HEK293T (cell line): ENCODE measurements around the gene ADGRD1.

Experiments used
- ARNT ChIP-seq: fragments of 450-650 bp; IDR thresholded peaks from 2 replicates; pipeline ENCODE4 v1.6.1; 2017; ENCODE audit warnings: mild to moderate bottlenecking
- BHLHE40 ChIP-seq: fragments of 450-650 bp; IDR thresholded peaks from 2 replicates; pipeline ENCODE4 v1.6.1; 2016; ENCODE audit warnings: mild to moderate bottlenecking, moderate library complexity, borderline replicate concordance
- CTBP1 ChIP-seq: fragments of 450-650 bp; IDR thresholded peaks from 2 replicates; pipeline ENCODE4 v1.6.1; 2016; ENCODE audit warnings: borderline replicate concordance
- ELF4 ChIP-seq: fragments of 450-650 bp; IDR thresholded peaks from 2 replicates; pipeline ENCODE4 v1.6.1; 2017; ENCODE audit warnings: antibody characterized with exemption
- FOXA1 ChIP-seq: fragments of 450-650 bp; IDR thresholded peaks from 2 replicates; pipeline ENCODE4 v1.6.1; 2016; ENCODE audit warnings: mild to moderate bottlenecking
- FOXK2 ChIP-seq: fragments of 450-650 bp; IDR thresholded peaks from 2 replicates; pipeline ENCODE4 v1.6.1; 2016; ENCODE audit warnings: mild to moderate bottlenecking
- FOXM1 ChIP-seq: fragments of 450-650 bp; IDR thresholded peaks from 2 replicates; pipeline ENCODE4 v1.6.1; 2017; ENCODE audit warnings: mild to moderate bottlenecking, borderline replicate concordance
- LEF1 ChIP-seq: fragments of 450-650 bp; IDR thresholded peaks from 2 replicates; pipeline ENCODE4 v1.6.1; 2017; ENCODE audit warnings: mild to moderate bottlenecking, borderline replicate concordance
- PKNOX1 ChIP-seq: fragments of 450-650 bp; IDR thresholded peaks from 2 replicates; pipeline ENCODE4 v1.6.1; 2016
- SP1 ChIP-seq: fragments of 450-650 bp; IDR thresholded peaks from 2 replicates; pipeline ENCODE4 v1.6.1; 2017
- SUZ12 ChIP-seq: fragments of 450-650 bp; IDR thresholded peaks from 2 replicates; pipeline ENCODE4 v1.6.1; 2016; ENCODE audit warnings: mild to moderate bottlenecking
- TARDBP ChIP-seq: fragments of 450-650 bp; IDR thresholded peaks from 2 replicates; pipeline ENCODE4 v1.6.1; 2016
- ZNF384 ChIP-seq: fragments of 450-650 bp; IDR thresholded peaks from 2 replicates; pipeline ENCODE4 v1.6.1; 2016

- TF ChIP-seq FOXM1 (no peak), SP1 (no peak), FOXK2 (no peak), SUZ12 (no peak), TARDBP (no peak), CTBP1 (no peak), FOXA1 (no peak), ELF4 (no peak), BHLHE40 (no peak), ZNF384 (no peak), LEF1 (no peak), PKNOX1 (no peak), ARNT (no peak)
These were observed 87.7 kb downstream of the ADGRD1 start for GRCh38 chr12:131041216-131041967.
